Prostate gland (tissue), 1 donor: ENCODE results near the gene LRRC55.

Source experiments
- POLR2A ChIP-seq: fragments of 450-650 bp; IDR thresholded peaks from one replicate; pipeline ENCODE4 v1.6.1; 2016; ENCODE audit warnings: antibody characterized with exemption, mild to moderate bottlenecking
- POLR2AphosphoS5 ChIP-seq: sonication (generic); formaldehyde crosslinking; IDR thresholded peaks from one replicate; pipeline ENCODE4 v1.6.1; 2017; ENCODE audit warnings: antibody characterized with exemption

DNA sequence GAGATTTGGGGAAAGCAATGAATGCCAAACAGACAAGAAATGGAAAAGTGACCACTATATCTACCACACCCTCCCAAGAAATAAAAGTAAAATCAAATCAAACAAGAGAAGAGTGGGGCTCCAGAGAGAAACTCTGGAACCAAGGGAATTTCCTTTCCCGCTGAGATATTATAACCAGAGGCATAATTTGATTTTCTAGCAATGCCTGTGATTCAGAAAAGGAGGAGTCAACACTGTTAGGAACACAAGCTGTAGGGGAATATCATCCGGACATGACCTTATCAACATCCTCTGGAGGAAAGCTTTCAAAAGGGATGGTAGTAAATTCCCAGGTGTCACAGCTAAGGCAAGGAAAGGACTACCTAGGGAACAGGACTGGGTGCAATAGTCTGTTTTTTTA is 29.6 kb upstream of the LRRC55 start:
- no peak for TF ChIP-seq POLR2AphosphoS5
- no peak for TF ChIP-seq POLR2A
